Adipocyte (in vitro differentiated cells): Measurements from ENCODE around the gene NLGN1.
A peak's percentile ranks its signal among the peaks of the same experiment; 100 is the strongest.

Experiments
- DNase-seq: peaks from one replicate; pipeline ENCODE4 v3.0.0-alpha.2; 2015; ENCODE audit warnings: low read depth
- H3K27me3 ChIP-seq: replicated peaks from 2 replicates; pipeline ENCODE4 v1.7.0; 2013; ENCODE audit warnings: mild to moderate bottlenecking, low read length, moderate library complexity; ENCODE audit not compliant: control insufficient read depth, insufficient read depth
- H3K36me3 ChIP-seq: 2 replicates; pipeline ENCODE4 v1.7.0; 2013; ENCODE audit warnings: low read length, mild to moderate bottlenecking, moderate library complexity; ENCODE audit not compliant: control insufficient read depth, insufficient read depth, severe bottlenecking
- H3K4me1 ChIP-seq: 2 replicates; pipeline ENCODE4 v1.7.0; 2013; ENCODE audit warnings: mild to moderate bottlenecking, low read length, moderate library complexity; ENCODE audit not compliant: control insufficient read depth, insufficient read depth
- H3K4me3 ChIP-seq: 2 replicates; pipeline ENCODE4 v1.7.0; 2013; ENCODE audit warnings: mild to moderate bottlenecking, low read length, moderate library complexity
- H3K9ac ChIP-seq: 2 replicates; pipeline ENCODE4 v1.7.0; 2013; ENCODE audit warnings: mild to moderate bottlenecking, low read length, moderate library complexity
- H3K9me3 ChIP-seq: 2 replicates; pipeline ENCODE4 v1.7.0; 2013; ENCODE audit warnings: mild to moderate bottlenecking, low read length, moderate library complexity; ENCODE audit not compliant: control insufficient read depth

NLGN1 gene

GRCh38 chr3:173992416-173992815 is 594.9 kb downstream of the NLGN1 start:
- H3K9me3 ChIP-seq: no peaks in the 10 kb centered on the region
- peak; percentile 7 for DNase-seq
- H3K9ac ChIP-seq: no peak overlapping the region

DNA sequence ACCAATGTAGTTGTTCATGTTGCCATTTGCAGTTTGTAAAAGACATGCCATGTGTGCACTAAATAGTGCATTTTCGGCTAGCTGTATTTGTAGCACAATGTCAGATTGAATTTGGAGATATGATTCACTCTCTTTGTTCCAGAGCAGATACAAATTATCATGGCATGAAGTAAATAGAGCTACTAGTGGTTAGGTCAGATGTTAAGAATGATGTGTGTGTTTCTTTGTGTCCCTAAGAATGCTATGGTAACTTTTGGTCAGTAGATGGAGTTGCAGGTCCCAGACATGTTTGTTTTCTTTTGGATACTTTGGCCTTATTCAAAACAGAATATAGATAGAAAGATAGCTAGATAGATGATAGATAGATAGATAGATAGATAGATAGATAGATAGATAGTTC is 595.8 kb downstream of the NLGN1 start:
- no peak overlapping the region for H3K9ac ChIP-seq
- H3K36me3 ChIP-seq: no peaks in the 10 kb centered on the region
- peaks cover 8% of the 10 kb centered on the region for H3K4me1 ChIP-seq
- DNase-seq: peak; percentile 69
- peak overlapping the region; percentile 28 for H3K4me3 ChIP-seq
- no peaks in the 10 kb centered on the region for H3K27me3 ChIP-seq
- H3K9me3 ChIP-seq: no peaks in the 10 kb centered on the region

More at GRCh38 chr3:173992416-173992815, 594.9 kb downstream of the NLGN1 start:
- H3K4me1 ChIP-seq: peaks cover 8% of the 10 kb centered on the region
- H3K36me3 ChIP-seq: no peaks in the 10 kb centered on the region
- H3K27me3 ChIP-seq: no peaks in the 10 kb centered on the region
- H3K4me3 ChIP-seq: peak overlapping the region; percentile 28

- no peaks in the 10 kb centered on the region for H3K27me3 ChIP-seq
- DNase-seq: no peak
- H3K9ac ChIP-seq: no peak overlapping the region
- no peaks in the 10 kb centered on the region for H3K9me3 ChIP-seq
- H3K36me3 ChIP-seq: no peaks in the 10 kb centered on the region
- no peaks in the 10 kb centered on the region for H3K4me1 ChIP-seq
- no peak overlapping the region for H3K4me3 ChIP-seq
Measured at GRCh38 chr3:174000675-174001074, 603.1 kb downstream of the NLGN1 start.

DNA sequence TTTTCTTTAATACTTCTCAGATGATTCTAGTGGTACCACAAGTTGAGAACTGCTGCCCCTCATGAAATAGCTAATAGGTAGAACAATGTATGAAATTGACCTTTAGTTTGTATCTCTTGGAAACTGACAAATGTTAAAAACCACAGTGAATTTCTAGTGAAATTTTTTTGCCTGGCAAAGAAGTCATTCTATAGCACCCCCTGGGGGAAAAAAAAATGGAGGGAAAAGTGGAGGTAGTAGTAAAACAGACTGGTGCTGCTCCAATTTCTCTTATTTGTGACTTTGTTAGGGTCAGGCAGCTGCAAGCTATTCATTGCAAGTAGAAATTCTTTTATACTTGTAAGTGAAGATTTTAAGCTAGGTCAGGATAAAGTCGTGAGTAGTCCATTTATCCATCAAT is 605.0 kb downstream of the NLGN1 start:
- Histone ChIP-seq H3K27me3 (no peaks in the 10 kb centered on the region), H3K36me3 (no peaks in the 10 kb centered on the region), H3K9me3 (no peaks in the 10 kb centered on the region), H3K4me3 (no peak overlapping the region), H3K4me1 (no peaks in the 10 kb centered on the region), H3K9ac (no peak overlapping the region)
- peak; percentile 36 for DNase-seq

GRCh38 chr3:174010907-174011306 is 613.4 kb downstream of the NLGN1 start:
- no peak overlapping the region for H3K4me3 ChIP-seq
- no peaks in the 10 kb centered on the region for H3K9me3 ChIP-seq
- no peak for DNase-seq
- no peaks in the 10 kb centered on the region for H3K27me3 ChIP-seq
- H3K36me3 ChIP-seq: no peaks in the 10 kb centered on the region
- no peak overlapping the region for H3K9ac ChIP-seq
- peaks cover under 1% of the 10 kb centered on the region for H3K4me1 ChIP-seq

- no peak overlapping the region for H3K9ac ChIP-seq
- peak; percentile 50 for DNase-seq
- H3K4me1 ChIP-seq: peaks cover 5% of the 10 kb centered on the region
- H3K36me3 ChIP-seq: no peaks in the 10 kb centered on the region
- no peaks in the 10 kb centered on the region for H3K9me3 ChIP-seq
- H3K27me3 ChIP-seq: no peaks in the 10 kb centered on the region
- peak overlapping the region; percentile 28 for H3K4me3 ChIP-seq
Measured at GRCh38 chr3:174016186-174016585, 618.6 kb downstream of the NLGN1 start.

DNA sequence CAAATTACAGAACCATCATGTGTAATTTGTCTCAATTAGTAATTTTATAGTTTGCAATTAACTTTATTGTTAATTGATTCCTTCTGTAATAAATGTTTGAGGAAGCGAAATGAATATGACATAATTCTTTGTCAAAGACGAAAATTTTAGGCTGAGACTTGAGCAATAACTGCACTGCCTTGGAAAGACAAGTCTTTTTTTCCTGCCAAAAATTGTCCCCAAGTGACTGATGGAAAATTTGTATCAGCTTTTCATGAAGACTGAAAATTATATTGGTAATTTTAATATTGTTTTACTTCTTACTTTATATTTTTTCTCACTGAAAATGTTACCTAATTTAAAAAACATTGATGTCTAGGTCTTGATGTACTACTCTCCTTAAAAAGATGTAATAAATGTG is 622.6 kb downstream of the NLGN1 start:
- Histone ChIP-seq H3K9ac (no peak overlapping the region), H3K4me3 (no peak overlapping the region), H3K9me3 (no peaks in the 10 kb centered on the region), H3K27me3 (no peaks in the 10 kb centered on the region), H3K4me1 (peaks cover 5% of the 10 kb centered on the region), H3K36me3 (no peaks in the 10 kb centered on the region)
- DNase-seq: no peak

DNA sequence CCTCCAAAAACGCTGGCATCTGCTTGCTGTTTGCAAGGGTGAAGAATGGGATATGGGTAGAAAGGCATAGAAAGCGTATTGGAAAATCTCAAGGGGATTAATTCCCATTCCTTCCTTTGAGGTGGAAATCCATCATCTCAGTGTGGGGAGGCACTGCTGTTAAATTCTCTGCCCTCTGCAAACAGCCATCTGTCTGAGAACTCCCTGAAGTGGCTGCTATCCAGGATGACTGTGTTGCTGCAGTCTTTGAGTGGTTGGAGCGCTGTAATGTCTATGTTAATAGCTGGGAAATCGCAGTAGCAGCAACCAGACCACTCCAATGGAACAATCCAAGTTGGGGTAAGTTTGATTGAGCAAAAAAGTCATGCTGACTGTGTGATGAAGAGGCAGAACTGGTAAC is 625.9 kb downstream of the NLGN1 start:
- Histone ChIP-seq H3K9me3 (peaks cover 3% of the 10 kb centered on the region), H3K9ac (no peak overlapping the region), H3K4me3 (no peak overlapping the region), H3K27me3 (no peaks in the 10 kb centered on the region), H3K36me3 (no peaks in the 10 kb centered on the region), H3K4me1 (no peaks in the 10 kb centered on the region)
- peak; percentile 3 for DNase-seq

DNA sequence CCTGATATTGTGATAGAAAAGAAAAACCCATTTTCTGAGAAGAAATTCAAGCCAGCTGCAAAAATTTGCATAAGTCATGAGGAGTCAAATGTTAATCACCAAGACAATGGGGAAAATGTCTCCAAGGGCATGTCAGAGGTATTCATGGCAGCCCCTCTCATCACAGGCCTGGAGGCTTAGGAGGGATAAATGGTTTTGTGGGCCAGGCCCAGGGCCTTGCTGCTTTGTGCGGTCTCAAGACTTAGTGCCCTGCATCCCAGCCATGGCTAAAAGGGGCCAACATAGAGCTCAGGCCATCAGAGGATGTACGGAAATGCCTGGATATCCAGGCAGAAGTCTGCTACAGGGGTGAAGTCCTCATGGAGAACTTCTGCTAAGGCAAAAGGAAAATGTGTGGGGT is 631.1 kb downstream of the NLGN1 start:
- Histone ChIP-seq H3K9ac (no peak overlapping the region), H3K4me3 (no peak overlapping the region), H3K9me3 (peaks cover 10% of the 10 kb centered on the region), H3K4me1 (no peaks in the 10 kb centered on the region), H3K27me3 (no peaks in the 10 kb centered on the region), H3K36me3 (no peaks in the 10 kb centered on the region)
- no peak for DNase-seq

DNA sequence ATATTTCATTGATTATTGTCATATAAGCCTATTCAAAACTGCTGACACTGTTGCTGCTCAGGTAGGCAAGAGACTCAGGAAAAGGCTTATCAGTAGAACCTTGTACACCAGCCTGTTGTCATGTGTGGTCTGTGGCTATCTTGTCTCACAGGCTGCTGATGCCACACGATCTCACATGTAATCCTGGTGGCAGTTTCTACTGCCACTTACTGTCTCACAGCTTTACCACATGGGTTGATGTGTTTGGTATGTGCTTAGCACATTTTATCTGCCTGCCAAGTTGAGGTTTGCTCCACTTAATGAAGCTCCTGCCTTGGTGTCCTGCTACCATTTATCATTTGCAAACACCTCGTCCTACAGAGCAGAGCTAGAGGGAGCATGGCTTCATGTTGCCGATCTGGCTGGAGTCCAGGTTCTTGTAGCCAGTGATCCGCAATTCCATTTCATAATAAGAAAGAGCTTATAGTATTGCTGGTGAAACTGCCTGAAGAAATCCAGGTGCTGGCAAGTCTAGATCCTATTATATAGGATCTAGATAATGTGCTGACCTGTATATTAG is 637.9 kb downstream of the NLGN1 start:
- H3K4me1 ChIP-seq: no peaks in the 10 kb centered on the region
- no peaks in the 10 kb centered on the region for H3K9me3 ChIP-seq
- DNase-seq: no peak
- no peaks in the 10 kb centered on the region for H3K36me3 ChIP-seq
- no peak overlapping the region for H3K9ac ChIP-seq
- H3K27me3 ChIP-seq: no peaks in the 10 kb centered on the region
- no peak overlapping the region for H3K4me3 ChIP-seq

DNA sequence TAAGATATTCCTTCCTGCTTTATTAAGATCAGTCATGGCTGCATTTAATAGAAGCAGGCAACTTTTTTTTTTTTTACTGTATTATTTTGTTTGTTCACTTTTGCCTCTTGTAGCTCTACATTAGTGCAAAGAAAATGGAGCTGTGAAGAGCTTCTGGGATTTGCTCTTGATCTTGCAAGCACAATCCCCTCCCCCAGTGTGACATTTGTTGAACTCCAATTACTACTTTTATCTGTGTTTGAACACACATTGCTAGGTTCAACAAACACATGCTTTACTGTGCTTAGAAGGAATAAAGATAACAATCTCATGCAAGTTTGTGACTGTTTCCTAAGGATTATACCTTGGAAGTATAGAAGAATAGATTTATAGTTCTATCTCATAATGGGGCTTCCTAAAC is 648.8 kb downstream of the NLGN1 start:
- DNase-seq: no peak
- H3K4me1 ChIP-seq: no peaks in the 10 kb centered on the region
- H3K36me3 ChIP-seq: no peaks in the 10 kb centered on the region
- H3K9ac ChIP-seq: no peak overlapping the region
- no peak overlapping the region for H3K4me3 ChIP-seq
- H3K27me3 ChIP-seq: no peaks in the 10 kb centered on the region
- H3K9me3 ChIP-seq: peaks cover 3% of the 10 kb centered on the region

GRCh38 chr3:174049472-174049871 is 651.9 kb downstream of the NLGN1 start:
- no peaks in the 10 kb centered on the region for H3K4me1 ChIP-seq
- H3K9me3 ChIP-seq: peaks cover 3% of the 10 kb centered on the region
- no peak overlapping the region for H3K9ac ChIP-seq
- no peak for DNase-seq
- H3K36me3 ChIP-seq: no peaks in the 10 kb centered on the region
- H3K27me3 ChIP-seq: no peaks in the 10 kb centered on the region
- no peak overlapping the region for H3K4me3 ChIP-seq
